OCI-LY7 (cell line): ENCODE results near the gene SPP2. TPM values are rescaled to one million over a fixed set of nuclear protein-coding genes. Genes with fewer than 3 reads are reported as not detected.

Experiments
- BruUV-seq: library from RNA; stranded (reverse); fragments of 400-500 nt; replicated peaks from 2 replicates; lab custom pipeline; 2021; lab: Mats Ljungman, UMichigan
- CTCF ChIA-PET: fragments of 300-600 bp; sonication (Branson Sonifier 250); formaldehyde crosslinking; loops from one replicate; lab custom pipeline; 2022; ENCODE audit warnings: antibody characterized with exemption; ENCODE audit not compliant: unreplicated experiment; lab: Charles Lee
- POLR2A ChIA-PET: fragments of 300-600 bp; sonication (Branson Sonifier 250); formaldehyde crosslinking; loops from one replicate; lab custom pipeline; 2022; ENCODE audit warnings: antibody characterized with exemption; lab: Charles Lee
- DNase-seq: peaks from one replicate; pipeline ENCODE4 v3.0.0-alpha.2; 2015; ENCODE audit warnings: low spot score
- H2AFZ ChIP-seq: fragments of 200-600 bp; sonication (generic), shearing (Covaris generic); 2 replicates; pipeline ENCODE4 v1.6.1; 2014; ENCODE audit warnings: mild to moderate bottlenecking, antibody characterized with exemption, low read length, moderate library complexity
- H3K27ac ChIP-seq: fragments of 200-600 bp; sonication (generic); 2 replicates; pipeline ENCODE4 v1.5.1; 2014; ENCODE audit warnings: mixed run types, low read depth, mild to moderate bottlenecking, moderate library complexity, low read length, inconsistent platforms; ENCODE audit not compliant: poor library complexity, severe bottlenecking
- H3K36me3 ChIP-seq: fragments of 200-600 bp; sonication (generic); 2 replicates; pipeline ENCODE4 v1.6.1; 2014; ENCODE audit warnings: mild to moderate bottlenecking, antibody characterized with exemption, low read length, moderate library complexity, mixed read lengths; ENCODE audit not compliant: insufficient read depth
- H3K4me1 ChIP-seq: fragments of 200-600 bp; sonication (generic); 2 replicates; pipeline ENCODE4 v1.5.1; 2014; ENCODE audit warnings: mild to moderate bottlenecking, low read length; ENCODE audit not compliant: insufficient read depth, poor library complexity, severe bottlenecking
- H3K4me2 ChIP-seq: fragments of 200-600 bp; sonication (generic); 2 replicates; pipeline ENCODE4 v1.6.1; 2014; ENCODE audit warnings: mild to moderate bottlenecking, low read length
- H3K4me3 ChIP-seq: fragments of 200-600 bp; sonication (generic); 2 replicates; pipeline ENCODE4 v1.5.1; 2014; ENCODE audit warnings: mild to moderate bottlenecking, low read depth, low read length; ENCODE audit not compliant: poor library complexity, severe bottlenecking
- H3K79me2 ChIP-seq: fragments of 200-600 bp; sonication (generic); 2 replicates; pipeline ENCODE4 v1.6.1; 2016; ENCODE audit warnings: low read depth, mild to moderate bottlenecking, low read length, moderate library complexity, mixed read lengths; ENCODE audit not compliant: insufficient read depth
- H3K9me2 ChIP-seq: fragments of 200-600 bp; sonication (generic); 2 replicates; pipeline ENCODE4 v1.6.1; 2016; ENCODE audit warnings: mild to moderate bottlenecking, low read length, mixed read lengths; ENCODE audit not compliant: insufficient read depth
- H3K9me3 ChIP-seq: fragments of 200-600 bp; sonication (generic); 2 replicates; pipeline ENCODE4 v1.6.1; 2014; ENCODE audit warnings: mild to moderate bottlenecking, mixed run types, low read length, mixed read lengths
- H4K20me1 ChIP-seq: fragments of 200-600 bp; sonication (generic); 2 replicates; pipeline ENCODE4 v1.6.1; 2014; ENCODE audit warnings: mild to moderate bottlenecking, antibody characterized with exemption, low read length, moderate library complexity, mixed read lengths; ENCODE audit not compliant: insufficient read depth
- EZH2phosphoT487 ChIP-seq: fragments of 200-600 bp; sonication (generic); IDR thresholded peaks from 2 replicates; pipeline ENCODE4 v1.6.1; 2018; ENCODE audit warnings: low read depth, borderline replicate concordance, mild to moderate bottlenecking, mixed run types, antibody characterized with exemption, low read length, moderate library complexity, mixed read lengths
- intact Hi-C: fragments of 100-400 bp; cut with micrococcal nuclease; formaldehyde crosslinking; loops from one replicate; pipeline ENCODE4 v1.10.0; 2022; ENCODE audit not compliant: unreplicated experiment
- total RNA-seq, 2 experiments: library from RNA; depleted of rRNA in 1 of 2; stranded (reverse); fragments of >200 nt in 1 of 2; shearing (Covaris generic) in 1 of 2; gene quantifications; 2 replicates each; pipeline ENCODE4 v1.2.3, GENCODE V29; 2014 to 2022
- TF ChIP-seq, protein P1 (sequence below): fragments of 200-600 bp; sonication (generic); conservative IDR thresholded peaks from 2 replicates; pipeline ENCODE4 v1.5.1; 2014; ENCODE audit warnings: mild to moderate bottlenecking, antibody characterized with exemption, low read length, moderate library complexity, mixed read lengths

The SPP2 gene
- total RNA-seq, 2 experiments from 2014 or later: not detected

DNA sequence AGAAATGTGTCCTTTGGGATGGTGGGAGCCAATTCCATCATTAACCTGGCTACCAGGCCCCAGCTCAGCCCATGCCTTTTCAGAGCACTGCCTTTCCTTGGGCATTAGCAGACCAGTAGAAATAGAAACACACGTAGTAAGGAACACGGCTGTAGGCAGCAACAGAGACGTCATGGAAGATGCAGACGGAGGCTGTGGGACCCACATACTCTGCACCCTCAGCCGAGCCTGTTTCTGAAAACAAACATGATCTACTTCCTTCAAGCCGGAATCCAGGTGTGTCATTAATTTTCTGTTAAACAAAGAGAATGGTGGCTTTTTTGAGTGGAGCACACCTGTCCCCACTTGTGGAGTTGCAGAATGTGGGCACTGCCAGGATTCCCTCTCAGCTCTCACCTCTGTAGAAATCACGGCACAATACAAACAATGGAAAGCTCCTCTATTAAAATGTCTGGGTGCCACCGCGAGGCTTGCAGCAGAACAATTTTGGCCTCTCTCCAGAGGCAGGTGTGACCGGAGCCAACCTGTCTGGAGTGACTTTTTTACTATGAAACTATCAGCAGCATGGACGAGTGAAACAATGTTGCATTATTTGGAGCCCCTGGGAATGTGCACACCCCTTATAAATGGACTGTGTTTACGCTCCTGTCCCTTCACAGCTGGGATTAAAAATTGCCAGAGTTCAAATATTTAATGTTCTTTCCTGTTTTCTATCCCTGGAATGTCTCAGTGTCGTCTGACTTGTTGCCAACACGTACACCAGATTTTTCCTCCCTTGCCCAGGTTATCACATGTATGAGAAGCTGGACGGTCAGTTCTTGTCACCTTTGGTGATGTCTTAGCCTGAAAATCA, 31.7 kb downstream of the SPP2 start:
- no peak overlapping the region for H2AFZ ChIP-seq
- H3K4me2 ChIP-seq: no peak overlapping the region
- no peak for TF ChIP-seq EZH2phosphoT487
- no TSS peak for BruUV-seq
- CTCF ChIA-PET: no interaction called here
- no peak for DNase-seq
- no peaks in the 10 kb centered on the region for H3K9me3 ChIP-seq
- no peaks in the 10 kb centered on the region for H3K79me2 ChIP-seq
- no peaks in the 10 kb centered on the region for H3K4me1 ChIP-seq
- H3K36me3 ChIP-seq: no peaks in the 10 kb centered on the region
- no peaks in the 10 kb centered on the region for H3K9me2 ChIP-seq
- H4K20me1 ChIP-seq: no peaks in the 10 kb centered on the region
- POLR2A ChIA-PET: no interaction called here
- H3K27ac ChIP-seq: no peak overlapping the region
- H3K4me3 ChIP-seq: no peak overlapping the region
- intact Hi-C loops: no loop called here

DNA sequence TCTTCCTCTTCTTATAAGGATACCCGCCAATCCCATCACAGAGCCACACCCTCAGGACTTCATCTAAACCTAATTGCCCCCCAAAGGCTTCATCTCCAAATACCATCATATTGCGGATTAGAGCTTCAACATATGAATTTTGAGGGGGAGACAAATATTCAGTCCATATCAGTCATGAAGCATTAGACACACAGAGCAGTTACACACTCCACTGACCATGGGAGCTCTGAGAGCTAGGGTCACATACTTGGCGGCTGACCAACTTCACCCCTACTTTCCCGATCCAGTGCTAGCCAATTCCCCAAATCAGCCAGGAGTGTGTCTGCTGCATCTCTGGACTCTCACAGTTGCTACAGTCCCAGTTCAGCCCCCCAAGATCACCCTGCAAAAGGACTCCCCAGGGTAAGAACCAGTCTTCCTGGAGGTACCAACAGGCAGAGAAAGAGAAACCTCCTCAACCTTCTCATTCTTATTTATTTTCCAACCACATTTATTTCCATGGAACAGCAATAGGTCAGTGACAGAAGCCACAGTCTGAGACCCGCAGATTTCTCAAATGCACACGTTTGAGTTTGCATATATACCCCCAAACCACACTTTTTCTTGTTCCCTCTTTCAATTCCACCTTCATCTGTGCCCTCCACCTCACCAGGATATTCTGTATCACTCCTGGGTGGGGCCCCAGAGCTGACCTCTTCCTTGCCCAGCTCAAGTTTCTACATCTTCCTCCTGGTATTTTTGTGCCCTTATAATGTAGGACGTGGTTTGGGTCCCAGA, 33.3 kb downstream of the SPP2 start:
- no peaks in the 10 kb centered on the region for H4K20me1 ChIP-seq
- no peaks in the 10 kb centered on the region for H3K36me3 ChIP-seq
- no peak overlapping the region for H3K4me3 ChIP-seq
- H3K4me1 ChIP-seq: no peaks in the 10 kb centered on the region
- TF ChIP-seq, protein P1, sequence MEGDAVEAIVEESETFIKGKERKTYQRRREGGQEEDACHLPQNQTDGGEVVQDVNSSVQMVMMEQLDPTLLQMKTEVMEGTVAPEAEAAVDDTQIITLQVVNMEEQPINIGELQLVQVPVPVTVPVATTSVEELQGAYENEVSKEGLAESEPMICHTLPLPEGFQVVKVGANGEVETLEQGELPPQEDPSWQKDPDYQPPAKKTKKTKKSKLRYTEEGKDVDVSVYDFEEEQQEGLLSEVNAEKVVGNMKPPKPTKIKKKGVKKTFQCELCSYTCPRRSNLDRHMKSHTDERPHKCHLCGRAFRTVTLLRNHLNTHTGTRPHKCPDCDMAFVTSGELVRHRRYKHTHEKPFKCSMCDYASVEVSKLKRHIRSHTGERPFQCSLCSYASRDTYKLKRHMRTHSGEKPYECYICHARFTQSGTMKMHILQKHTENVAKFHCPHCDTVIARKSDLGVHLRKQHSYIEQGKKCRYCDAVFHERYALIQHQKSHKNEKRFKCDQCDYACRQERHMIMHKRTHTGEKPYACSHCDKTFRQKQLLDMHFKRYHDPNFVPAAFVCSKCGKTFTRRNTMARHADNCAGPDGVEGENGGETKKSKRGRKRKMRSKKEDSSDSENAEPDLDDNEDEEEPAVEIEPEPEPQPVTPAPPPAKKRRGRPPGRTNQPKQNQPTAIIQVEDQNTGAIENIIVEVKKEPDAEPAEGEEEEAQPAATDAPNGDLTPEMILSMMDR: no peak
- no peak for TF ChIP-seq EZH2phosphoT487
- BruUV-seq: no TSS peak
- H3K9me2 ChIP-seq: no peaks in the 10 kb centered on the region
- no peak overlapping the region for H3K27ac ChIP-seq
- DNase-seq: no peak
- ChIA-PET CTCF (no interaction called here), POLR2A (no interaction called here)
- intact Hi-C loops: no loop called here
- no peaks in the 10 kb centered on the region for H3K79me2 ChIP-seq
- H2AFZ ChIP-seq: no peak overlapping the region
- H3K4me2 ChIP-seq: no peak overlapping the region
- no peaks in the 10 kb centered on the region for H3K9me3 ChIP-seq

DNA sequence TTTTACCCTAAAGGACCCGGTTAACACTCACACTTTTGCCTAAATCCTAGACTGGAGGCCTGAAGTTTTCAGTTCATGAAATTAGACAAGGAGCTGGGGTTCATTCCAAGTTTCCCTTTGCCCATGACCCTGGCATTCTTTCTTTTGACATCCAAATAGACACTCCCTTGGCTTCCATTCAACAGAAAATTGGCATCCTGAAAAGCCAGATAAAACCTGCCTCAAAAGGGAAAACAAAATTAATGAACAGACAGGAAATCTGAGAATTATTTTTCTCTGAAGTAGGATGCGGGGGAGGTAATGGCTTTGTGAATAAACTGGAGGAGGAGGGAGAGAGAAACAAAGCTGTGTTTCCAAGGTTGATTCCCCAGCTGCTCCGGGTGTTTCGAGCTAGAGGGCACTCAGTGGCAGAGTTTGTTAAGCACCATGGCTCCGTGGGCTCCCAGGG, 41.0 kb downstream of the SPP2 start:
- ChIA-PET CTCF (no interaction called here), POLR2A (interaction anchor here (0.6 kb wide), 1 partner anchor 12 kb away, joined by 10 read pairs; no protein-coding TSS in a partner anchor)
- Histone ChIP-seq H3K9me3 (no peaks in the 10 kb centered on the region), H3K36me3 (no peaks in the 10 kb centered on the region), H3K79me2 (no peaks in the 10 kb centered on the region), H3K27ac (no peak overlapping the region), H3K4me1 (no peaks in the 10 kb centered on the region), H2AFZ (no peak overlapping the region), H3K4me2 (no peak overlapping the region), H3K9me2 (no peaks in the 10 kb centered on the region), H4K20me1 (no peaks in the 10 kb centered on the region), H3K4me3 (no peak overlapping the region)
- no peak for TF ChIP-seq EZH2phosphoT487
- TF ChIP-seq, protein P1: no peak
- intact Hi-C loops: no loop called here
- no TSS peak for BruUV-seq
- no peak for DNase-seq
